GM23338 (cell line): ENCODE results near the gene PRKCI.

Experiments
- CREB1 ChIP-seq: fragments of 250-450 bp; sonication (Bioruptor Pico); IDR thresholded peaks from 2 replicates; pipeline ENCODE4 v1.5.0; 2020; ENCODE audit warnings: low read depth, mild to moderate bottlenecking, moderate library complexity
- CTCF ChIP-seq, 2 experiments: fragments of 200-600 bp in 1 of 2; sonication (generic) in 1 of 2; conservative IDR thresholded peaks; 2 replicates each; pipeline versions ENCODE4 v1.5.1 to v1.6.1; 2016 to 2017; ENCODE audit warnings: antibody characterized with exemption in 2 of 2, low read depth in 2 of 2, mild to moderate bottlenecking in 2 of 2, moderate library complexity in 1 of 2
- EZH2 ChIP-seq: fragments of 200-600 bp; sonication (generic); IDR thresholded peaks from one replicate; pipeline ENCODE4 v1.8.0; 2017; ENCODE audit warnings: antibody characterized with exemption, mild to moderate bottlenecking, low read depth; ENCODE audit not compliant: unreplicated experiment
- EZH2phosphoT487 ChIP-seq: fragments of 200-600 bp; sonication (generic); IDR thresholded peaks from one replicate; pipeline ENCODE4 v1.8.1; 2018; ENCODE audit warnings: antibody characterized with exemption; ENCODE audit not compliant: unreplicated experiment
- JUNB ChIP-seq: IDR thresholded peaks from one replicate; pipeline ENCODE4 v1.6.1; 2016; ENCODE audit warnings: antibody characterized with exemption; ENCODE audit not compliant: unreplicated experiment
- POLR2AphosphoS5 ChIP-seq: IDR thresholded peaks from 2 replicates; pipeline ENCODE4 v1.6.1; 2016; ENCODE audit warnings: antibody characterized with exemption, low read depth
- REST ChIP-seq: IDR thresholded peaks from one replicate; pipeline ENCODE4 v1.6.1; 2018; ENCODE audit warnings: antibody characterized with exemption; ENCODE audit not compliant: unreplicated experiment
- ZNF114 ChIP-seq: fragments of 250-450 bp; sonication (Bioruptor Pico); IDR thresholded peaks from 2 replicates; pipeline ENCODE4 v1.5.0; 2020; ENCODE audit warnings: mild to moderate bottlenecking, moderate library complexity
- ZNF331 ChIP-seq: fragments of 250-450 bp; sonication (Bioruptor Pico); IDR thresholded peaks from 2 replicates; pipeline ENCODE4 v1.5.0; 2020; ENCODE audit warnings: low read depth, mild to moderate bottlenecking, moderate library complexity

- TF ChIP-seq CTCF (conservative IDR thresholded peaks at IDR 0.05; ENCODE audit: low read depth in 2 of 2): no peak
- TF ChIP-seq CREB1 (CRISPR knock-in tag): no peak
- TF ChIP-seq POLR2AphosphoS5: no peak
- no peak for TF ChIP-seq EZH2
- no peak for TF ChIP-seq REST
- no peak for TF ChIP-seq ZNF331
- TF ChIP-seq ZNF114 (CRISPR knock-in tag): no peak
- TF ChIP-seq EZH2phosphoT487: no peak
- no peak for TF ChIP-seq JUNB
Observed at GRCh38 chr3:170277833-170278580, 55.8 kb downstream of the PRKCI start.
